Heart right ventricle (tissue), 16 donors: ENCODE results near the gene NEAT1. TPM values are rescaled to one million over a fixed set of nuclear protein-coding genes. Genes with fewer than 3 reads are reported as not detected.

ENCODE experiments used
- ATAC-seq, 8 donors: fragments of 200-7000 bp; cut with Tn5 transposase; one replicate each; pipeline ENCODE4 v1.9.1; 2020; ENCODE audit warnings: mild to moderate bottlenecking in 8 of 8, moderate library complexity in 8 of 8, moderate number of reproducible peaks in 1 of 8
- DNase-seq, 2 donors: peaks; one replicate each; pipeline ENCODE4 v3.0.0-alpha.2; 2020
- H3K27ac ChIP-seq, 10 donors: fragments of 200-600 bp; sonication (generic) in 2 of 10; one replicate each; pipeline versions ENCODE4 v1.5.0 to v1.8.0; 2020 to 2022; ENCODE audit warnings: mild to moderate bottlenecking in 3 of 10
- H3K27me3 ChIP-seq, 7 donors: fragments of 200-600 bp; one replicate each; pipeline ENCODE4 v1.8.0; 2021 to 2022; ENCODE audit warnings: mild to moderate bottlenecking in 2 of 7
- H3K36me3 ChIP-seq, 9 donors: fragments of 200-600 bp; sonication (generic) in 1 of 9; one replicate each; pipeline versions ENCODE4 v1.5.0 to v1.8.0; 2020 to 2022; ENCODE audit warnings: mild to moderate bottlenecking in 2 of 9
- H3K4me1 ChIP-seq, 9 donors: fragments of 200-600 bp; sonication (generic) in 1 of 9; one replicate each; pipeline versions ENCODE4 v1.5.0 to v1.8.0; 2020 to 2022; ENCODE audit warnings: mild to moderate bottlenecking in 4 of 9
- H3K4me3 ChIP-seq, 10 donors: fragments of 200-600 bp; sonication (generic) in 2 of 10; one replicate each; pipeline versions ENCODE4 v1.5.0 to v1.8.0; 2020 to 2022; ENCODE audit warnings: mild to moderate bottlenecking in 7 of 10, moderate library complexity in 2 of 10
- H3K9me3 ChIP-seq, 11 donors: fragments of 200-600 bp in 10 of 11; sonication (generic) in 2 of 11; one replicate each; pipeline versions ENCODE4 v1.5.0 to v1.8.0; 2013 to 2022; ENCODE audit warnings: mild to moderate bottlenecking in 2 of 11, control low read depth in 1 of 11, moderate library complexity in 1 of 11
- CTCF ChIP-seq, 9 donors: fragments of 200-600 bp; sonication (generic) in 2 of 9; IDR thresholded peaks; one replicate each; pipeline versions ENCODE4 v1.5.0 to v1.8.0; 2021 to 2022; ENCODE audit warnings: antibody characterized with exemption in 9 of 9, mild to moderate bottlenecking in 5 of 9, moderate library complexity in 1 of 9
- WGBS, 2 donors: extraction: QIAGEN DNeasy Blood & Tissue Kit; methylation state at CpG; one replicate each; pipeline ENCODE4 v1.1.7; 2013; ENCODE audit warnings: inconsistent platforms in 1 of 2; 5-methylcytosine and 5-hydroxymethylcytosine counted together
- intact Hi-C, 10 donors: fragments of 100-400 bp; cut with DNase I; formaldehyde crosslinking; loops; one replicate each; pipeline versions ENCODE4 v1.11.1 to v1.14.2; 2022
- polyA plus RNA-seq, 2 donors: library from polyadenylated mRNA; stranded (reverse); fragments of 200-250 nt; gene quantifications; one replicate each; pipeline ENCODE4 v1.2.3, GENCODE V29; 2013
- total RNA-seq, 10 donors: library from RNA; stranded (reverse); fragmentation: NEBNext Ultra II Directional in 3 of 10; extraction: Animal tissue kit (Norgen Biotek cat#: 25700) in 3 of 10; gene quantifications; one replicate each; pipeline versions ENCODE4 v1.2.1 to v1.2.4, GENCODE V29; 2021 to 2023
- donor health status: Arrhythmogenic right ventricular cardiomyopathy.
- donor health status: ischemic (EF 13 %, LVEDD 7.1; RV severe dilation, severe dysfunction).
- donor health status: healthy with polysubstance abuse.
- donor health status: DM: no; HTN: yes; CAD: no.
- donor health status: DM: no; HTN: no; CAD: no.
- donor health status: ischemic (EF 25% LVEDD 6.9; RV normal size, moderate dysfunction).
- donor health status: ischemic (EF 25% LVEDD 5.7; RV mildly dilated, moderate dysfunction).
- donor health status: healthy.
- donor health status: DM: yes; HTN: yes; CAD: no.
- donor health status: Ischemic cardiomyopathy.
- donor health status: ischemic (EF 35%, LVEDD 5.7; RV mildly dilated, moderate dysfunction).
- donor health status: nonischemic (EF 11% LVEDD 7.7; RV severe dilation, severe dysfunction).
- donor health status: DM: yes; HTN: yes; CAD: no.
- donor health status: PGD.
- donor health status: ischemic (EF 29% LVEDD 5.4; RV normal size, mild dysfunction).
- donor health status: nonischemic (EF 23%, LVEDD 6.1; RV moderate dilation, normal function).

The NEAT1 gene
- total and polyA plus RNA-seq, 12 donors: 103 to 1,899 (median 432) TPM

DNA sequence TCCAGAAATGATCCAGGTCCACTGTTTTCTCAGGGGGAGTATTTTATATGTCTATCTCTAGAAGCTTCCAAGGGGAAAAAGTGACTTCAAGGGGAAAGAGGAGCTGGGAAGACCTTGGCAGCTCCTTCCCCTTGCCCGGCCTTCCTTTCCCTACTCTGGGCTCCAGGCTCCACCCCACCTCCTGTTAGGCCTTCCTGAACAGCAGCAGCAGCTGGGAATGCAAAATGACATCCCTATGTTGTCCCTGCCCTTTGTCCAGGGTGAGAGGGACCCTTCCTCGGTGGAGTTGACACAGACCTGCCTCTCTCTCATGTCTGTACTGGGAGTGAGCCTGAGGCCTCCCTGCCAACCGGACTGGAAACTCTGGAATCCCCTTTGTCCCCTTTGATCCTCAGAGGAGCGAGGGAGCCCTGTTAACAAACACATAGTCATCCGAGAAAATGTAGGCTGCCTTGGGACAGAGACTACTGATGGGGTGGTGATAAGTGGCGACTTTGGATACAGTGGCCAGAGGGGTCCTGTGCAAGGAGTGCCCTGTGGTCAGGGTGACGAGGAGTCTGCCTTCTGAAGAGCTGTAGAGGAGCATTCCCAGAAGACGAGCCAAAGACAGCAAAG lies 67.2 kb downstream of the NEAT1 start:
- no peaks in the 10 kb centered on the region for H3K9me3 ChIP-seq
- H3K36me3 ChIP-seq: no peaks in the 10 kb centered on the region
- ATAC-seq: no peak
- H3K27ac ChIP-seq: peak overlapping the region; percentile 88 to 100 (median 99)
- no peaks in the 10 kb centered on the region for H3K27me3 ChIP-seq
- WGBS, 2 donors: 14 to 29% methylated on average over 8 of the region's 8 CpGs
- intact Hi-C loops: no loop called here
- peak overlapping the region in 1 of 10 donors; percentile 7 for H3K4me3 ChIP-seq
- peak; percentile 46 to 52 for DNase-seq
- peaks cover 75 to 98% (median 93%) of the 10 kb centered on the region in 9 donors for H3K4me1 ChIP-seq
- TF ChIP-seq CTCF (IDR thresholded peaks at IDR 0.05): no peak

DNA sequence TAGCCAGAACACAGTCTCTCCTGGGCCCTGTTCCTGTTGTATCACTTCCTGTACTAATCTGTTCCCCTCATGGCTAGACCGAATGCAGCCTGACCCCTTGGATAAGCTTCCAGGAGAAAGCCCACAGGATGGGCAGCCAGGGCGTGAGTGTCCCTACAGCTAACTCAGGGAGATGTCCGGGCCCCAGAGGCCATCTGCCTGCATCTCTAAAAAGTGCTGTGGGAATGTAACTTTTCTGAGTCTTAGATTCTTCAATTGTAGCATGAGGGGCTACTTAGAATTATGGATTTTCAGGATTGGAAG lies 68.5 kb downstream of the NEAT1 start:
- ATAC-seq (no peak), DNase-seq (no peak)
- Histone ChIP-seq H3K27me3 (no peaks in the 10 kb centered on the region), H3K9me3 (no peaks in the 10 kb centered on the region), H3K4me3 (no peak overlapping the region), H3K36me3 (no peaks in the 10 kb centered on the region), H3K27ac (peak overlapping the region; percentile 88 to 100 (median 99)), H3K4me1 (peaks cover 80 to 97% (median 96%) of the 10 kb centered on the region in 9 donors)
- WGBS, 2 donors: 37 to 42% methylated on average over 3 of the region's 3 CpGs
- intact Hi-C loops: no loop called here
- no peak for TF ChIP-seq CTCF (IDR thresholded peaks at IDR 0.05)

- peak overlapping the region; percentile 88 to 100 (median 99) for H3K27ac ChIP-seq
- no peaks in the 10 kb centered on the region for H3K27me3 ChIP-seq
- no peak for TF ChIP-seq CTCF (IDR thresholded peaks at IDR 0.05)
- ATAC-seq: peak in 7 of 8 donors; percentile 4 to 39 (median 30)
- peak overlapping the region in 4 of 10 donors; percentile 6 to 12 (median 9) for H3K4me3 ChIP-seq
- peak; percentile 76 to 81 for DNase-seq
- no peaks in the 10 kb centered on the region for H3K36me3 ChIP-seq
- 15 to 19% methylated on average over 17 of the region's 17 CpGs for WGBS, 2 donors
- peaks cover 82 to 98% (median 97%) of the 10 kb centered on the region in 9 donors for H3K4me1 ChIP-seq
- no peaks in the 10 kb centered on the region for H3K9me3 ChIP-seq
- intact Hi-C loops: loop anchor here in 1 of 10 donors (2.0 kb wide), 1 partner anchor 13 kb away; no protein-coding TSS in a partner anchor
Observed at GRCh38 chr11:65491614-65492386, 69.2 kb downstream of the NEAT1 start.

DNA sequence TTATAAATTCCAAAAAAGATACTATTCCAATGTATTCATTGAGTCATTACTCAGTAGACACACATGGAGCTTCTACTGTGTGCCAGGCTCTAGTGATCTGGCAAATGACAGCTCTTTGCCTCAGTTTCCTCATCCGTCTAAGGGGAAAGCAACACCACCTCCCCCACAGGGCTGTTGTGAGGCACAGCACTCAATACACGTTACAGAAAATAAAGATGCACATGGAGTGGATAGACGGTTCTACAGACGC lies 69.7 kb downstream of the NEAT1 start:
- DNase-seq (no peak), ATAC-seq (no peak)
- intact Hi-C loops: loop anchor here in 1 of 10 donors (2.0 kb wide), 1 partner anchor 14 kb away; no protein-coding TSS in a partner anchor
- Histone ChIP-seq H3K27me3 (no peaks in the 10 kb centered on the region), H3K4me1 (peaks cover 79 to 96% (median 94%) of the 10 kb centered on the region in 9 donors), H3K4me3 (peak overlapping the region in 5 of 10 donors; percentile 4 to 27 (median 10)), H3K36me3 (no peaks in the 10 kb centered on the region), H3K9me3 (no peaks in the 10 kb centered on the region), H3K27ac (peak overlapping the region; percentile 88 to 100 (median 99))
- WGBS, 2 donors: 26 to 34% methylated on average over 4 of the region's 4 CpGs
- TF ChIP-seq CTCF (IDR thresholded peaks at IDR 0.05): no peak
